Activated gamma-delta T cell treated with anti-CD3 and anti-CD28 coated beads, Interleukin-2, amount 50 U/mL, for 16 hours (primary cell): ENCODE measurements around the gene MYOM3.

Experiments
- DNase-seq: peaks from one replicate; pipeline ENCODE4 v3.0.0-alpha.2; 2020; ENCODE audit warnings: low read depth

Gene MYOM3

GRCh38 chr1:24096009-24096738, 15.8 kb downstream of the MYOM3 start:
- no peak for DNase-seq

GRCh38 chr1:24095140-24095859, 16.6 kb downstream of the MYOM3 start:
- no peak for DNase-seq

DNA sequence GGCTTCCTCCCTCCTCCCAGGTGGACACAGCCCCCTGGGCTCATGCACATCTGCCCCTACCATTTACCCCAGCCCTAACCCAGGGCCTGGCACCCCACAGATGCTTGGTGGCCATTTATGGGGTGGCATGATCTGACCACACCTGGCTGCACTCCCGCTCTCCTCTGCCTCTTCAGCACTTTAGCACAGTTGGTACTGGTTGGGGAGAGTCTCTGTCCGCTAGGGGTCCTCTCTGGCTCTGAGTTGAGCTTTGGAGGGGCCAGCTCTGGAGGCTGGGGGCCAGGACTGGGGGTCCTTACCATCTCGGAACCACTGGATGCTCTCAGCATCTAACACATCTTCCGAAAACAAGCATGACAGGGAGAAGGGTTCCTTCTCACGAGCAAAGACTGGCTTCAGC, 17.4 kb downstream of the MYOM3 start:
- DNase-seq: no peak

DNA sequence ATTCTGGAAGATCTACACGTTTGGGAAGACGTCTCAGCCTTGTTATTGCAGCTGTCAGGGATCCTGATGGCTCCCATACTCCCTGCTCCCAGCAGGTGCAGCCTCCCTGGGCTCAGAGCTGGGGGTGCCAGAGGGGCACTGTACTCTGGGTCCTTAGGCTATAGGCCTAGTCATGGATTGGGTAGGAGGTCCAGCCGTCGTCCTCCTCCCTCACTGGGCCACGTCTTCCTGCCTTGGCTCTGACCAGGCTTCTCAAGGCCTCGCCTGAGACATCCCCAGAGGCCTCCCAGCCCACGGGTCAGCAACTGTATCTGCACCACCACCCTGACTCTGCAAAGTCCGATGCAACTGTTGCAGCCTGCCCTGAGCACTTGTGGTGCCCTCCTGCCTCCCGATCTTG, 18.2 kb downstream of the MYOM3 start:
- no peak for DNase-seq

DNA sequence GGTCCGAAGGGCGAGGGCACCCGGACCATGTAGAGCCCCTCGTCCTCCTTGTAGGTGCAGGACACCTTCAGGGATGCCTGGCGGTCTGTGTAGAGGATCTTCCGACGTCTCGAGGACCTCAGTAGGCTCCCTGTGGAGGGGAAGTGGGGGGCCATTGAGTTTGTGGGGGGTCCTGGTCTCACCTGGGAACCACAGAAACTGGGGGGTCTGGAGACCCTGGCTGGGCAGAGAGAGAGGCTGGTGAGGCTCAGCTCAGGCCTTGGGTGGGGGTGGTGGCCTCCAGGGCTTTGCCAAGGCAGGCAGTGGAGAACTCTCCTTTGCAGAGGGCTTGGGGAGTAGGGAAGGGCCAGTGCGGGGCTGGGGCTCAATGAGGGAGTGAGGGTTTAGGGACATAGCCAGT, 19.0 kb downstream of the MYOM3 start:
- no peak for DNase-seq

- no peak for DNase-seq
Measured at GRCh38 chr1:24091971-24092482, 19.9 kb downstream of the MYOM3 start.

GRCh38 chr1:24090736-24091135, 21.2 kb downstream of the MYOM3 start:
- no peak for DNase-seq

DNA sequence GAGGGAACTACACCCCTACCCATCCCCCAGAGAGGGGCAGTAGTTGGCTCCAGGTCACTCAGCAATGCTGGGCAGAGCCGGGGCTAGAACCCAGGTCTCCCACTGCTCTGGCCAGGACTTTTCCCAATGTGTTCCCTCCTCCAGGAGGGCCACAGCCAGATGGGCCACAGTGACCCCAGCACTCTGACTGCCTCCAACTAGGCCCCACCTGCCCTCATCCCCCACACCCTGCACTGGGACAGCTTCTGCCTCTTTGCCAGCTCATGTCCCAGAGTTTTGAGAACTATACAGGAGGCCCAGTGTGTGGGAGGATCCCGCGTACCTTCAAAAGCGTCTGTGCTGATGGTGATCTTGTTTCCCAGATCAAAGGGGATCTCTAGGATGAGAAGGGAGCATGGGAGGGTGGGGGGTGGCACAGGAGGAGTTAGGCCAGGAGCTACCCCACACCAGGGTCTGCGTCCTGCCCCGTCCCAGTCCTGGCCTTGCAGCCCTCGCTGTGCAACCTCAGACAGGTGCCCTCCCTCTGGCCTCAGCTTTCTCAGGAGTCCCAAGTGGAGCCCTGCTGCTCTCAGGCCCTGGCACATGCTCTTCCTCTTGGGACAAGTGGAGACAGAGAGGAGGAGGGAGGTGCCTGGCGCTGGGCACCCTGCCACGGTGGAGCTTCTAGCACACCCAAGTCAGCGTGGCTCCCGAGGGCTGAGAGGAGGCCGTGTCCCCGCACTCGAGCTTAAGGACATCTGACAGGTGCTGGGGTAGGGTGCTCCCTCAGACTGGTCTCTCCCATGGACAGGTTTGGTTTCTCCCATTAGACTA, 22.0 kb downstream of the MYOM3 start:
- no peak for DNase-seq

DNA sequence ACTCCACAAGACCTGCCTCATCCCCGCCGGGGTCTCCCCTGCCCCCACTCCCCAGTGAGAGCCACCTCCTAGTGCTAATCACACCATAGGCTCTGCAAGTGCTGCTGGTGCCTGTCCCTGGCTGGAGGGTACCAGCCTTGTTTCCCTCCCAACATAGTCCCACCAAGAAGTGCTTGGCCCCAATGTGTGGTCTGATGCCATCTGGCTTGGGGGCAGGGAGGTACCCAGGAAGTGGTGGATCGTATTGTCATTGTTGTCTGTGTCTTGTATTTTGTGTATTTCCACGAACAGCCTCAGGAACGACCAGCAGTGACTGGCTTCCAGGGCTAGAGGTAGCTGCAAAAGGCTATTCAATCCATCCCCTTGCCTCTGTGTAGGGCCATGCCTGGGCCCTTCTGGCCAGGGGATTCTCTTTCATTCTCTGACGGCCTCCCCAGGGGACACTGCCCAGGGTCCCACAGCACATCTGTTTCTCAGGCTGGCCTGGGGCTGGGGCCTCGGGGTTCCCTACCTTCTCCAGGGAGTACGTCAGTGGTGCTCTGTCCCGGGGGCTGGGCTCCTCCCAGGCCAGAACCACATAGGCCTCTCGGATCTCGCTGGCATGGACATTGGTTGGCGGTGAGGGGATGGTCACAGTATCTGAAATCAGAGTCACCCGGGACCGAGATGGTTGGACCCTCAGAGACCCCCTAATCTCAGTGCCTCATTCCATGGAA, 22.8 kb downstream of the MYOM3 start:
- no peak for DNase-seq

DNA sequence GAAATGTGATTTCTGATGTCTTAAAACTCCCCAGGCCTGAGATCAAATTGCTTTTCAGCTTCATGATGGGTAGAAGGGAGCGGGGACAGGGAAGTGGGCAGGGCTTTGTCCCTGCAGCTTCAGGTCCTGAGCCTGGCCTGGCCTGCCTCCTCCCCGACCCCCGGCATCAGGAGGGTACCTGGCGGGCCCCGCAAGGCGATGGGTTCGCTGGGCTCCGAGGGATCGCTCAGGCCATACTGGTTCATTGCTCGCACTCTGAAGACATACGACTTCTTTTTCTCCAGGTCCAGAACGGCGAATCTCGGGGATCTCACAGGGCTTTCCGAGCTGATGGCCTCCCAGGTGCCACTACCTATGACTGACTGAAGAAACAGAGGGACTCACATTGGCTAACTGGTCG, 25.5 kb downstream of the MYOM3 start:
- DNase-seq: no peak

GRCh38 chr1:24085546-24085945, 26.4 kb downstream of the MYOM3 start:
- no peak for DNase-seq

DNA sequence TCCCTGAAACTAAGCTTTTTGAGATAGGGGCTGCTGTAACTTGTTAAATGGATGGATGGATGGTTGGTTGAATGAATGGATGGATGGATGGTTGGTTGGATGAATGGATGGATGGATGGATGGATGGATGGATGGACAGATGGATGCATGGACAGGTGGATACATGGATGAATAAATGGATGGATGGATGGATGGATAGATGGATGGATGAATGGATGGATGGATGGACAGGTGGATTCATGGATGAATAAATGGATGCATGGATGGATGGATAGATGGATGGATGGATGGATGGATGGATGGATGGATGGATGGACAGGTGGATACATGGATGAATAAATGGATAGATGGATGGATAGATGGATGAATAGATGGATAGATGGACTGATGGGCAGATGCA, 26.9 kb downstream of the MYOM3 start:
- DNase-seq: no peak

DNA sequence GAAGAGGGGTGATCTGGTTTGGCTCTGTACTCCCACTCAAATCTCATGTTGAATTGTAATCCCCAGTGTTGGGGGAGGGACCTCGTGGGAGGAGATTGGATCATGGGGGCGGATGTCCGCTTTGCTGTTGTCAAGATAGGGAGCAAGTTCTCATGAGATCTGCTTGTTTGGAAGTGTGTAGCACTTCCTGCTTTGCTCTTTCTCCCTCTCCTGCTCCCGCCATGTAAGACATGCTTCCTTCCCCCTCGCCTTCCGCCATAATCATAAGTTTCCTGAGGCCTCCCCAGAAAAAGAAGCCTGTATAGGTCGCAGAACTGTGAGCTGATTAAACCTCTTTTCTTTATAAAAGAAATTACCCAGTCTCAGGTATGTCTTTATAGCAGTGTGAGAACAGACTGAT, 27.9 kb downstream of the MYOM3 start:
- no peak for DNase-seq

DNA sequence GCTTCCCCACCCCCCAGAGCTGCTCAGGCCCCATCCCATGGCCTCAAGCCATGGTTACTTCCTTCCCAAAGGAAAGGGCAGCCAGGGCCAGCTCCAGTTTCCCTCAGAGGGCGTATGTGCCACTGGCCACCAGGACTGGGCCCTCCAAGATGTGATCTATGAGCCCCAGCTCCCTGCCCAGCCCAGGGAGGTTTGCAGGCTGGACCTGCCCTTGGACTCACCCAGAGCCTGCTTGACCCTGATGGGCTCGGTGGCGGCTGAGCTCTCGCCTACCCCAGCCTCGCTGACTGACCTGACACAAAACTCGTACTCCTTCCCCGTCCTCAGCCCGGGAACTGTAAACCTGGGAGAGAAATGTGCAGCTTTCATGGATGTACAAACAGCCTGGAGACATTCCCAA, 29.6 kb downstream of the MYOM3 start:
- no peak for DNase-seq

- no peak for DNase-seq
Measured at GRCh38 chr1:24081190-24081589, 30.7 kb downstream of the MYOM3 start.

GRCh38 chr1:24080131-24080530, 31.8 kb downstream of the MYOM3 start:
- no peak for DNase-seq

- DNase-seq: no peak
Measured at GRCh38 chr1:24077278-24077978, 34.5 kb downstream of the MYOM3 start.

DNA sequence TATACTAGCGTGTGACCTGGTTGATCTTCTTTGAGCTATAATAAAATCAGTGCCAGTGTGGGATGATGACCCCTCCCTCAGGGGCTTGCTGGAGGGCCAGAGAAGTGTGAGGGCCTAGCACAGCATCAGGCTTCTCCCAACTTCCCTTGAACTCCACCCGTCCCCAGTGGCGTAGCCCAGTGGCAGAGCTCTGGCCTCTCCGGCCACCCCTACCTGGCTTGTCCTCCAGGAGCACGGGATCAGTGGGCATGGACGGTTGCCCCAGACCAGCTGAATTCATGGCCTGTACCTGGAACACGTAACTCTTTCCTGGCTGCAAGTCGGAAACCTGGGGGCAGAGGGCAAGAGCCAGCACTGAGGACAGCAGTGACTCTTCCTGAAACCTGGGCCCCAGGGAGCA, 36.0 kb downstream of the MYOM3 start:
- no peak for DNase-seq

DNA sequence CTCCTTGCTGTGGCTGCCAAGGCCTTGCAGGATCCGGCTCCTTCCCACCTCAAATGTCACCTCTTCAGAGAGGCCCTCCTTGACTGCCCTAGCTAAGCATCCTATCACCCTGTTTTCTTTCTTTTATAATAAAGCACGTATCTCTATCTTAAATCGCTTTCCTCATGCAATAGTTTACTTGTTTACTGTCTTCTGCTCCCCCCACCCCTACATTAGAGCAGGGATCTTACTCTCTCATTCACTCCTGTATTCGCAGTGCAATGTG, 36.4 kb downstream of the MYOM3 start:
- DNase-seq: no peak

DNA sequence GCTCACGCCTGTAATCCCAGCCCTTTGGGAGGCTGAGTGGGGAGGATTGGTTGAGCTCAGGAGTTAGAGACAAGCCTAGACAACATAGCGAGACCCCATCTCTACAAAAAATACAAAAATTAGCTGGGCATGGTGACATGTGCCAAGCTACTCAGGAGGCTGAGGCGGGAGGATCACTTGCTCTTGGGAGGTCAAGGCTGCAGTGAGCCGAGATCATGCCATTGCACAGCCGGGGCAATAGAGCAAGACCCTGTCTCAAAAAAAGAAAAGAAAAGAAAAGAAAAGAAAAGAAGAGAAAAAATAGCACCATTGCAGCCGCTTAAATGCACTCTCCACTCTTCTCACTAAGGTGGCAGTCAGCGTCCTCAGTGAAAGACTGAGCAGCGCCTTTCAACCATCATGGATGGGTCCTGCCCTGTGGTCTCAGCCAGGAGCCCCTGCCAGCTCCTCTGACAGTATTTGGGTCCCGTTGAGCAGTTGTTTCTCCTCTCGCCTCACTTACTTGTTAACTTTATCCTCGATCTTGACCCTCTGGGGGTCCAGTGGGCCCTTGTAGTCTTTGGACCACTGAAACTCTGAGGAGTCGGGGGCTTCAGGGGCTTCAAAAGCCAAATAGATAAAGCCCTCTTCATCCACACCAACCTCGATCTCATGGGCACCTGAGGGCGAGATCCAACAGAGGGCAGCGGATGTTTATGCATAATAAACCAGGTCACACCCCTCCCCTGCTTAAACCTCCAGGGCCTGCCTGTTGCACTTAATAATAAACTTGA, 36.9 kb downstream of the MYOM3 start:
- no peak for DNase-seq

DNA sequence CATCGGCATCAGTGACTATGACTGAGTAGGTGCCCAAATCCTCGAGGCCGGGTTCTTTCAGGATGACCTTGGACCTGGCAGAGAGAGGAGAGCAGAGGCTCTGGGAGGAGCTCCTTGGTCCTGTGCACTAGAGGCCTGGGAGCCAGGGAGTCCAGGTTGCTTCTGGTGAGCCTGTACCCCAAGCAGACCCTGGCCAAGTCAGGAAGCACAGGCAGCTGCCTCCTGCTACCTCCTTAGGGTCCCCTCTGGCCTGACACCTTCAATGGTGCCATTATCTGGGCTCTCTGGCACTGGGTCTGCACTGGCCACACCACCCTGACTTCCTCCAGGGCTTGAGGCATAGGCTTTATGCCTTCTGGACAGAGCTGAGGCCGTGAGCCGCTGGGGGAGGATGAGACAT, 37.7 kb downstream of the MYOM3 start:
- no peak for DNase-seq
